C4-2B (cell line): Measurements from ENCODE around the gene ELAPOR1.

Source experiments
- H3K27ac ChIP-seq: fragments of 450-650 bp; 2 replicates; pipeline ENCODE4 v1.5.1; 2017
- CTCF ChIP-seq: fragments of 450-650 bp; conservative IDR thresholded peaks from 2 replicates; pipeline ENCODE4 v1.5.1; 2017; ENCODE audit warnings: mild to moderate bottlenecking
- ZFX ChIP-seq: fragments of 450-650 bp; IDR thresholded peaks from 2 replicates; pipeline ENCODE4 v1.6.1; 2017

ELAPOR1 gene

GRCh38 chr1:109156916-109157385 is 43.0 kb downstream of the ELAPOR1 start:
- TF ChIP-seq ZFX (no peak), CTCF (no peak)
- no peak overlapping the region for H3K27ac ChIP-seq

GRCh38 chr1:109158433-109158832 is 44.5 kb downstream of the ELAPOR1 start:
- TF ChIP-seq ZFX (no peak), CTCF (no peak)

GRCh38 chr1:109159326-109159725 is 45.4 kb downstream of the ELAPOR1 start:
- H3K27ac ChIP-seq = no peak overlapping the region
- TF ChIP-seq ZFX = no peak
- no peak for TF ChIP-seq CTCF

More at GRCh38 chr1:109158433-109158832, 44.5 kb downstream of the ELAPOR1 start:
- H3K27ac ChIP-seq = no peak overlapping the region

GRCh38 chr1:109160071-109160840 is 46.3 kb downstream of the ELAPOR1 start:
- H3K27ac ChIP-seq = no peak overlapping the region

GRCh38 chr1:109161858-109162606 is 48.1 kb downstream of the ELAPOR1 start:
- TF ChIP-seq CTCF = no peak
- no peak for TF ChIP-seq ZFX
- H3K27ac ChIP-seq = no peak overlapping the region

More at GRCh38 chr1:109160071-109160840, 46.3 kb downstream of the ELAPOR1 start:
- TF ChIP-seq CTCF = no peak
- no peak for TF ChIP-seq ZFX

GRCh38 chr1:109162626-109163025 is 48.7 kb downstream of the ELAPOR1 start:
- no peak for TF ChIP-seq ZFX
- no peak for TF ChIP-seq CTCF
- H3K27ac ChIP-seq = no peak overlapping the region

- H3K27ac ChIP-seq = no peak overlapping the region
- TF ChIP-seq CTCF (no peak), ZFX (no peak)
Observed at GRCh38 chr1:109163551-109163950, 49.6 kb downstream of the ELAPOR1 start.
